Endodermal cell (in vitro differentiated cells): ENCODE measurements around the gene ESR1. TPM values are rescaled to one million over a fixed set of nuclear protein-coding genes. Genes with fewer than 3 reads are reported as not detected.

Source experiments
- DNase-seq: peaks from one replicate; pipeline ENCODE4 v3.0.0-alpha.2; 2017
- H3K27ac ChIP-seq: 2 replicates; pipeline ENCODE4 v1.5.1; 2013; ENCODE audit warnings: mild to moderate bottlenecking, low read depth, low read length, moderate library complexity
- H3K27me3 ChIP-seq: 2 replicates; pipeline ENCODE4 v1.6.1; 2013; ENCODE audit warnings: mild to moderate bottlenecking, low read length, moderate library complexity; ENCODE audit not compliant: insufficient read depth, control insufficient read depth, poor library complexity, severe bottlenecking
- H3K36me3 ChIP-seq: 2 replicates; pipeline ENCODE4 v1.7.0; 2013; ENCODE audit warnings: mild to moderate bottlenecking, low read length, moderate library complexity; ENCODE audit not compliant: control insufficient read depth, insufficient read depth
- H3K4me1 ChIP-seq: one replicate; pipeline ENCODE4 v1.7.0; 2013; ENCODE audit warnings: low read length; ENCODE audit not compliant: control insufficient read depth, insufficient read depth
- H3K4me3 ChIP-seq: 2 replicates; pipeline ENCODE4 v1.5.1; 2013; ENCODE audit warnings: mild to moderate bottlenecking, low read length, moderate library complexity
- H3K9ac ChIP-seq: 2 replicates; pipeline ENCODE4 v1.6.1; 2013; ENCODE audit warnings: mild to moderate bottlenecking, low read length, moderate library complexity; ENCODE audit not compliant: poor library complexity, severe bottlenecking; ENCODE audit errors: extremely low read depth
- H3K9me3 ChIP-seq: 2 replicates; pipeline ENCODE4 v1.6.1; 2013; ENCODE audit warnings: mild to moderate bottlenecking, low read length, moderate library complexity; ENCODE audit not compliant: control insufficient read depth
- H3K27ac Mint-ChIP-seq: 2 replicates; pipeline ENCODE4 v1.8.0; 2020; ENCODE audit warnings: mixed read lengths
- H3K27me3 Mint-ChIP-seq: 2 replicates; pipeline ENCODE4 v1.8.0; 2021; ENCODE audit warnings: mild to moderate bottlenecking, mixed read lengths; ENCODE audit not compliant: insufficient read depth
- H3K36me3 Mint-ChIP-seq: 2 replicates; pipeline ENCODE4 v1.8.0; 2020; ENCODE audit warnings: low read depth, mixed read lengths
- H3K4me1 Mint-ChIP-seq: 2 replicates; pipeline ENCODE4 v1.8.0; 2020; ENCODE audit warnings: mixed read lengths
- H3K4me3 Mint-ChIP-seq: 2 replicates; pipeline ENCODE4 v1.8.0; 2020; ENCODE audit warnings: mild to moderate bottlenecking, moderate library complexity, mixed read lengths
- H3K9me3 Mint-ChIP-seq: 2 replicates; pipeline ENCODE4 v1.8.0; 2020; ENCODE audit warnings: mild to moderate bottlenecking, mixed read lengths
- whole genome bisulfite sequencing, 2 experiments: methylation state at CpG; one replicate each; pipeline versions ENCODE4 v1.1.5 to v1.1.7; 2013; ENCODE audit warnings: missing lambda C conversion rate in 2 of 2, mixed read lengths in 1 of 2; ENCODE audit not compliant: insufficient coverage in 1 of 2, insufficient read length in 1 of 2; 5-methylcytosine and 5-hydroxymethylcytosine counted together
- total RNA-seq, 2 donors: library from RNA; stranded (reverse); fragmentation: NEBNext Ultra II Directional in 1 of 2; extraction: Animal tissue kit (Norgen Biotek cat#: 25700) in 1 of 2; gene quantifications; 2 replicates in 1 of 2; 3 replicates in 1 of 2; pipeline ENCODE4 v1.2.1, GENCODE V29; 2021
- TF ChIP-seq, protein P1 (sequence below): fragments of 200-600 bp; sonication (generic); conservative IDR thresholded peaks from 2 replicates; pipeline ENCODE4 v1.5.0; 2021; ENCODE audit warnings: antibody characterized with exemption, mild to moderate bottlenecking

The ESR1 gene
- total RNA-seq, 2 donors from 2014 or later, result not detected

DNA sequence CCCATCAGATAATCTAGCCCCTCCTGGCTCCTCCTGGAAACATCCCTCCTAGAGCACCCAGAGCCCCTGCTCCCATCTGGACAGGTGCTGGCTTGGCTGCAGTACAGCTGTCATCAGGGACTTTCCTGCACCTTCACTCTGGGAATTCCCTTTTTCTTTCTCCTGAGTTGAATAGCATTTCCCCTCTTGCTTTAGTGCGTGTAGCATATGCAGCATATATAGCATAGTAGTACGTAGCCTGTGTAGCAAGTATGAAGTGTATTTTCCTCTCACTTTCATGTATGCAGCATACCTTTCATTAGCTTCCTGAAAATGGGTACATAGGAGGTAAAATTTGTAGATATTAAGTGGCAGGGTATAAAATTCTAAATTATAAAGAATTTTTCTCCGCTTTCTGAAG lies 352.9 kb downstream of the ESR1 start:
- Mint-ChIP-seq H3K4me3 (no peak overlapping the region), H3K27ac (no peak overlapping the region), H3K4me1 (no peaks in the 10 kb centered on the region), H3K36me3 (no peaks in the 10 kb centered on the region), H3K27me3 (no peaks in the 10 kb centered on the region), H3K9me3 (no peaks in the 10 kb centered on the region)
- WGBS, 2 experiments, result 94 to 100% methylated on average over 1 to 3 of the region's 3 CpGs
- no peaks in the 10 kb centered on the region for H3K27me3 ChIP-seq
- no peak for DNase-seq
- no peak overlapping the region for H3K9ac ChIP-seq
- H3K27ac ChIP-seq, result no peak overlapping the region
- H3K4me1 ChIP-seq, result no peaks in the 10 kb centered on the region
- TF ChIP-seq, protein P1, sequence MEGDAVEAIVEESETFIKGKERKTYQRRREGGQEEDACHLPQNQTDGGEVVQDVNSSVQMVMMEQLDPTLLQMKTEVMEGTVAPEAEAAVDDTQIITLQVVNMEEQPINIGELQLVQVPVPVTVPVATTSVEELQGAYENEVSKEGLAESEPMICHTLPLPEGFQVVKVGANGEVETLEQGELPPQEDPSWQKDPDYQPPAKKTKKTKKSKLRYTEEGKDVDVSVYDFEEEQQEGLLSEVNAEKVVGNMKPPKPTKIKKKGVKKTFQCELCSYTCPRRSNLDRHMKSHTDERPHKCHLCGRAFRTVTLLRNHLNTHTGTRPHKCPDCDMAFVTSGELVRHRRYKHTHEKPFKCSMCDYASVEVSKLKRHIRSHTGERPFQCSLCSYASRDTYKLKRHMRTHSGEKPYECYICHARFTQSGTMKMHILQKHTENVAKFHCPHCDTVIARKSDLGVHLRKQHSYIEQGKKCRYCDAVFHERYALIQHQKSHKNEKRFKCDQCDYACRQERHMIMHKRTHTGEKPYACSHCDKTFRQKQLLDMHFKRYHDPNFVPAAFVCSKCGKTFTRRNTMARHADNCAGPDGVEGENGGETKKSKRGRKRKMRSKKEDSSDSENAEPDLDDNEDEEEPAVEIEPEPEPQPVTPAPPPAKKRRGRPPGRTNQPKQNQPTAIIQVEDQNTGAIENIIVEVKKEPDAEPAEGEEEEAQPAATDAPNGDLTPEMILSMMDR, result no peak
- no peaks in the 10 kb centered on the region for H3K36me3 ChIP-seq
- no peak overlapping the region for H3K4me3 ChIP-seq
- H3K9me3 ChIP-seq, result no peaks in the 10 kb centered on the region

DNA sequence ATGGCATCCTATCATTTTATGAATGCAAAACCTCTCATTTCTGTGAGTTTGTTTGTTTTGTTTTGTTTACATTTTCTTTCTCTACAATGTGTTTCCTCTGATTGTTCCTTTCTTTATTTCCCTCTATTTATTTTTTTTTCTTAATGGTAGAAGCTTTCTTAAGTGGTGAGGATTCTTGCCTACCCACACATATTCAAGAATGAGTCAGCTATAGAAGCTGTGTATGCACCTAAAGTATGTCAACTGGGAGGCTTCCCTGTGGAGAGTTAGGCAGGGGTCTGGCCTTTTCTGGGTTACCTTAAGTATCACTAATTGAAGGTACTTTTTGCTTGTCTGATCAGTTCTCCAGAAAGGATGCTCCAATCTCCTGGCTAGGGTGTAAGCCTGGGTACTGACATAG lies 354.0 kb downstream of the ESR1 start:
- TF ChIP-seq, protein P1, result no peak
- no peak overlapping the region for H3K9ac ChIP-seq
- Mint-ChIP-seq H3K27me3 (no peaks in the 10 kb centered on the region), H3K36me3 (no peaks in the 10 kb centered on the region), H3K4me3 (no peak overlapping the region), H3K27ac (no peak overlapping the region), H3K4me1 (no peaks in the 10 kb centered on the region), H3K9me3 (no peaks in the 10 kb centered on the region)
- no peaks in the 10 kb centered on the region for H3K9me3 ChIP-seq
- no peaks in the 10 kb centered on the region for H3K27me3 ChIP-seq
- DNase-seq, result peak; percentile 53
- H3K4me3 ChIP-seq, result no peak overlapping the region
- no peaks in the 10 kb centered on the region for H3K4me1 ChIP-seq
- no peaks in the 10 kb centered on the region for H3K36me3 ChIP-seq
- no peak overlapping the region for H3K27ac ChIP-seq

DNA sequence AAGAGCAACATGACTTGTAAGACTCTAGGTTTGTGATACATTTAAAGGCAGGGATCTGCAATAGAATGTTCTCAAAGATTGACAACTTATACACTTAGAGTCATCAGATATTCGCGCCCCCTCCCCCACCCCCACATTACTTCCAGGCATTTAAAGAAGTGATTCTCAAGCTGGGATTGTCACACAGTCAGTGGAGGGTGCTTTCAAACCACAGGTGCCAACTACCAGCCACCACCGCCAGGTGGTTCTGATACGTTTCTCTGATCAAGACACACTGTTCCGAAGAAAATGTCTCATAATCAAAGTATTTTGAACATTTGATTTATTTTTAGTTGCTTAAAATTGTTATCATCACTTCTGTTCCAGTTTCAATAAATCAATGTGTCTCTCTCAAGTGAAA lies 357.5 kb downstream of the ESR1 start:
- no peaks in the 10 kb centered on the region for H3K36me3 ChIP-seq
- no peak overlapping the region for H3K4me3 ChIP-seq
- Mint-ChIP-seq H3K36me3 (no peaks in the 10 kb centered on the region), H3K9me3 (no peaks in the 10 kb centered on the region), H3K4me3 (no peak overlapping the region), H3K27me3 (no peaks in the 10 kb centered on the region), H3K4me1 (no peaks in the 10 kb centered on the region), H3K27ac (no peak overlapping the region)
- 89% methylated on average over 5 of the region's 5 CpGs; no CpG with 5 or more reads in 1 of the 2 experiments for WGBS, 2 experiments
- H3K9me3 ChIP-seq, result no peaks in the 10 kb centered on the region
- H3K27ac ChIP-seq, result no peak overlapping the region
- H3K4me1 ChIP-seq, result no peaks in the 10 kb centered on the region
- H3K9ac ChIP-seq, result no peak overlapping the region
- DNase-seq, result no peak
- H3K27me3 ChIP-seq, result no peaks in the 10 kb centered on the region
- TF ChIP-seq, protein P1, result no peak
